ENCODE results near the gene BTN1A1.

DNA sequence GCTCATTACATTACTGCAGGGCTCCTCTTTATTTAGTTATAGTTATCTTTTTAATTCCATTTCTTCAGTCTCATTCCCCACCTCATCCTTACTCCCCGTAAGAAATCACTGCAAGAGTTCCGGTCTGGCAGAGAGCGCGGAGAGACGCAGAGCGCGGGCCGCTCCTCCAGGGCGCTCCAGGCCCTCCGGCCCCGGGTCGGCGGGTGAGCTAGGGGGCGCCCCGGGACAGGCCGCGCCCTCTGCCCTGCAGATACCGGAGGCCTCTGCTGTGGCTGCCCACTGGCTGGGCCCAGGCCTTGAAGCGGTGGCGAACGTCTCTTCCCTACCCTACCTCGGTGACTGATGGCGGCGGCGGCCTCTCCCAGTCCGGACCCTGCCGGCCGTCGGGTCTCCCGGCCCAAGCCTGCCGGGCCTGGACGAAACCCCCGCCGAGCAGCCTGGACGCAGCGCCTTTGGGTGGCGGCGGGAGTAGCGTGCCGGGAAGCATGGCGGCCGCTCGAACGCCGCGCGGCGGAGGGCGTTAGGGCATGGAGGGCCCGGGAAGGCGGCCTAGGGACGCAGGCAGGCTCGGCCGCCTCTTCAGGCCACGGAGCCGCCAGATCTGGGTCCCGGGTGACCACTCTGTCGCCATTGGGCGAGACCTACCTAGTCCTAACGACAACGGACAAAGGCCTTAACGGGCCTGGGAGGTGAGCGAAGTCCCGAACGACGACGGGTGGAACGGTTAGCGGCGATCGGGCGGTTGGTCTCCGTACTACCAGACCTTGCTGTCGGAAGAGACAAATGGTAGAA lies 21.7 kb downstream of the BTN1A1 start:
- TF ChIP-seq CTCF (IDR thresholded peaks at IDR 0.05) (peak in 5 of 7 experiments; percentile 7 to 46 (median 24)), POLR2A (IDR thresholded peaks at IDR 0.05) (peak in 2 of 3 donors; percentile 54 to 62)
